ENCODE measurements around the gene CLRN1. TPM values are rescaled to one million over a fixed set of nuclear protein-coding genes. Genes with fewer than 3 reads are reported as not detected.

The CLRN1 gene
- polyA plus RNA-seq, 3 donors: not detected

DNA sequence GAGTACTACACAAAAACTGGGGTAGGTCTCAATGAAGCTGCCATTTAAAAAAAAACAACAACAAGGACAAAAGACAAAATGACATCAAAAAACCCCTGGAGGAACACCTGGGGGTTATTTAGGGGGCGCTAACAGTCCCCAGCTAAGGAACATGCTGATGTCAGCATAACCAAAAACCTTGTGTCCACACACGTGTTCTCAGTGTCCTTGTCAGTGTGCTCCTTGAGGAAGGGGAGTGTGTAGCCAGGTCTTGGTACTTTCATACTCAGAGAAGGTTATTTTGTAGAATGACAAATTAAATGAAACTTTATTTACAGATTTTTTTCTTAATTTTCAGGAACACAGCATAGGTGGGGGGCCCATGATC, 31.2 kb upstream of the CLRN1 start:
- H3K27ac Mint-ChIP-seq: no peak overlapping the region
- H3K36me3 Mint-ChIP-seq: no peaks in the 10 kb centered on the region
- H3K9me3 ChIP-seq (replicated peaks in 1 of 2; ENCODE audit: control insufficient read depth in 1 of 2, insufficient read depth in 1 of 2, low read length in 2 of 2): no peaks in the 10 kb centered on the region
- H3K27ac ChIP-seq (ENCODE audit: low read depth in 1 of 2, low read length in 2 of 2): no peak overlapping the region
- intact Hi-C loops (cut with micrococcal nuclease): no loop called here
- peaks cover 0 to 5% (median under 1%) of the 10 kb centered on the region in 7 donors for H3K9me3 Mint-ChIP-seq
- H3K4me3 ChIP-seq (replicated peaks in 1 of 3; ENCODE audit: low read depth in 2 of 3, low read length in 3 of 3): no peak overlapping the region
- H3K36me3 ChIP-seq (replicated peaks in 1 of 2; ENCODE audit: control insufficient read depth in 1 of 2, insufficient read depth in 2 of 2, low read length in 2 of 2): no peaks in the 10 kb centered on the region
- H3K4me1 ChIP-seq (ENCODE audit: control insufficient read depth in 1 of 2, insufficient read depth in 2 of 2, low read length in 2 of 2): no peaks in the 10 kb centered on the region
- no peak for DNase-seq
- no peaks in the 10 kb centered on the region for H3K4me1 Mint-ChIP-seq
- H3K27me3 ChIP-seq (ENCODE audit: control insufficient read depth in 2 of 2, insufficient read depth in 2 of 2, low read length in 2 of 2): no peaks in the 10 kb centered on the region
- TF ChIP-seq, protein P1, sequence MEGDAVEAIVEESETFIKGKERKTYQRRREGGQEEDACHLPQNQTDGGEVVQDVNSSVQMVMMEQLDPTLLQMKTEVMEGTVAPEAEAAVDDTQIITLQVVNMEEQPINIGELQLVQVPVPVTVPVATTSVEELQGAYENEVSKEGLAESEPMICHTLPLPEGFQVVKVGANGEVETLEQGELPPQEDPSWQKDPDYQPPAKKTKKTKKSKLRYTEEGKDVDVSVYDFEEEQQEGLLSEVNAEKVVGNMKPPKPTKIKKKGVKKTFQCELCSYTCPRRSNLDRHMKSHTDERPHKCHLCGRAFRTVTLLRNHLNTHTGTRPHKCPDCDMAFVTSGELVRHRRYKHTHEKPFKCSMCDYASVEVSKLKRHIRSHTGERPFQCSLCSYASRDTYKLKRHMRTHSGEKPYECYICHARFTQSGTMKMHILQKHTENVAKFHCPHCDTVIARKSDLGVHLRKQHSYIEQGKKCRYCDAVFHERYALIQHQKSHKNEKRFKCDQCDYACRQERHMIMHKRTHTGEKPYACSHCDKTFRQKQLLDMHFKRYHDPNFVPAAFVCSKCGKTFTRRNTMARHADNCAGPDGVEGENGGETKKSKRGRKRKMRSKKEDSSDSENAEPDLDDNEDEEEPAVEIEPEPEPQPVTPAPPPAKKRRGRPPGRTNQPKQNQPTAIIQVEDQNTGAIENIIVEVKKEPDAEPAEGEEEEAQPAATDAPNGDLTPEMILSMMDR (IDR thresholded peaks at IDR 0.05): no peak
- H3K4me3 Mint-ChIP-seq: no peak overlapping the region
- H4K20me1 ChIP-seq (ENCODE audit: insufficient read depth, low read length): no peaks in the 10 kb centered on the region
- H2AFZ ChIP-seq (ENCODE audit: insufficient read depth, low read depth, low read length, poor library complexity, severe bottlenecking): no peak overlapping the region
- H3K79me2 ChIP-seq (ENCODE audit: insufficient read depth, low read length): no peaks in the 10 kb centered on the region
- H3K27me3 Mint-ChIP-seq (ENCODE audit: low read depth in 3 of 3): peaks cover 0 to 1% (median 0%) of the 10 kb centered on the region in 3 donors
- H3K9ac ChIP-seq (ENCODE audit: insufficient read depth, low read length, poor library complexity, severe bottlenecking): no peak overlapping the region
- no CpG with 5 or more reads among the region's 2 CpGs for WGBS (ENCODE audit: insufficient coverage)
- no peak overlapping the region for H3K4me2 ChIP-seq (replicated peaks; ENCODE audit: extremely low read depth, low read length, poor library complexity, severe bottlenecking)

DNA sequence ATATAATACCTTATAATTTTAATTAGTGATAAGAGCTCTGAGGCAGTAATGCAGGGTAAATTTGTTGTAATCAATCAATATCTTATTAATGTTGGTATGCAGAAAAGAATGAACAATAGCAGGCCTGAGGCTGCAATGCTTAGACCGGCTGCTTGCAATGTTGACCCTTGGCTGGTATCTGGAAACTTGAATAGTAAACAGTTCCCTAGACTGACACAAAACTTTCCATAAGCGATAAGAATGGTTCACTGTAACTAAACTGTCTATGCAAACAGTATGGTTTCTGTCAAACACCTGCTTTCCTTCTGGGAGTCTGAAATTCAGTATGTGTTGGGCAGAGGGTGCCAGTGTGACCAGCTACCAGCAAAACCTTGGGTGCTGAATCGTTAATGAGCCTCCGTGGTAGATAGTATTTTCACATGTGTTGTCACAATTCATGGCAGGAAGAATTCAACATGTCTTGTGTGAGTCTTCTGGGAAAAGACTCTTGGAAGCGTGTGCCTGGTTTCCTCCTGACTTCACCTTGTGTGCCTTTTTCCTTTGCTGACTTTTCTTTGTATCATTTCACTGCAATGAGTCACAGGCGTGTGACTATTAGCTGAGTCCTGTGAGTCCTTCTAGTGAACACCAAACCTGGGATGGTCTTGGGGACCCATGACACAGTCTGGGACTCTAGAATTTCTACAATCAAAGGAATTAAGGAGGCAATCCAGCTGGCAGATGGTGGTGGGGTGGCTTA, 30.7 kb upstream of the CLRN1 start:
- intact Hi-C loops (cut with micrococcal nuclease): no loop called here
- no peak overlapping the region for H2AFZ ChIP-seq (ENCODE audit: insufficient read depth, low read depth, low read length, poor library complexity, severe bottlenecking)

More for the DNA sequence above, 30.7 kb upstream of the CLRN1 start:
- Histone ChIP-seq H3K27ac (ENCODE audit: low read depth in 1 of 2, low read length in 2 of 2) (no peak overlapping the region), H4K20me1 (ENCODE audit: insufficient read depth, low read length) (no peaks in the 10 kb centered on the region), H3K4me3 (replicated peaks in 1 of 3; ENCODE audit: low read depth in 2 of 3, low read length in 3 of 3) (no peak overlapping the region), H3K79me2 (ENCODE audit: insufficient read depth, low read length) (no peaks in the 10 kb centered on the region), H3K27me3 (ENCODE audit: control insufficient read depth in 2 of 2, insufficient read depth in 2 of 2, low read length in 2 of 2) (no peaks in the 10 kb centered on the region), H3K4me2 (replicated peaks; ENCODE audit: extremely low read depth, low read length, poor library complexity, severe bottlenecking) (no peak overlapping the region), H3K9ac (ENCODE audit: insufficient read depth, low read length, poor library complexity, severe bottlenecking) (no peak overlapping the region), H3K9me3 (replicated peaks in 1 of 2; ENCODE audit: control insufficient read depth in 1 of 2, insufficient read depth in 1 of 2, low read length in 2 of 2) (peaks cover 0 to 4% of the 10 kb centered on the region in 2 donors), H3K36me3 (replicated peaks in 1 of 2; ENCODE audit: control insufficient read depth in 1 of 2, insufficient read depth in 2 of 2, low read length in 2 of 2) (no peaks in the 10 kb centered on the region), H3K4me1 (ENCODE audit: control insufficient read depth in 1 of 2, insufficient read depth in 2 of 2, low read length in 2 of 2) (no peaks in the 10 kb centered on the region)
- no peak for DNase-seq
- 96% methylated on average over 3 of the region's 6 CpGs for WGBS (ENCODE audit: insufficient coverage)
- TF ChIP-seq, protein P1 (IDR thresholded peaks at IDR 0.05): no peak
- Mint-ChIP-seq H3K4me3 (no peak overlapping the region), H3K27me3 (ENCODE audit: low read depth in 3 of 3) (peaks cover 0 to 1% (median 0%) of the 10 kb centered on the region in 3 donors), H3K27ac (no peak overlapping the region), H3K4me1 (no peaks in the 10 kb centered on the region), H3K36me3 (no peaks in the 10 kb centered on the region), H3K9me3 (peaks cover 2 to 11% (median 5%) of the 10 kb centered on the region in 7 donors)
